GM21529 (cell line): ENCODE data around the gene LUC7L2.
"Not testable (repeated sequence)": the region's sequence is repeated elsewhere in the genome, so short reads cannot be mapped to it uniquely, and the experiment has no call there.

ENCODE experiments used
- ATAC-seq: cut with Tn5 transposase; IDR thresholded peaks from one replicate; pipeline ENCODE4 v1.9.1; 2021; ENCODE audit not compliant: unreplicated experiment

LUC7L2 gene

DNA sequence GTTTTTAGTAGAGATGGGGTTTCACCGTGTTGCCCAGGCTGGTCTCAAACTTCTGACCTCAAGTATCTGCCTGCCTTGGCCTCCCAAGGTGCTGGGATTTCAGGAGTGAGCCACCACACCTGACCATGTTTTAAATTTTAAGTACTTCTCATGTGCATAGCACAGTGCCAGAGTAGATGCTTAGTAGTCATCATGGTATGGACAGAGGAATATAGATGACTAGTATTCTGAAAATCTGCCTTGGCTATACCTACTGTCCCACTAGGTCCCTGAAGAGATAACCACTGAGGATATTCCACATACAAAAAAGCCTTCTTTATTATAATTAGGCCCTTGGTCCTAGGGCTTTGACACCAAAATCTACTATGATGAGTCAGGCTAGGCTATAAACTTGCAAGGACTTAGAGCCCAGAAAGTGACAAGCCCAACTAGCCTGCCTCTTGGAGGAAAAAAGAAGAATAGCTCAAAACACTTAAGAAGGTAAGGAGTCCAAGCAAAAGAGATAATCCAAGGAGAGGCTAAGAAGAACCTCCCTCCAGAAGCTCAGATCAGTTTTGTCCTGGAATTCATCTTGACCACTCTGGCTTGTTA is 34.0 kb downstream of the LUC7L2 start:
- ATAC-seq: no peak

GRCh38 chr7:139394540-139394939 is 34.8 kb downstream of the LUC7L2 start:
- no peak for ATAC-seq

DNA sequence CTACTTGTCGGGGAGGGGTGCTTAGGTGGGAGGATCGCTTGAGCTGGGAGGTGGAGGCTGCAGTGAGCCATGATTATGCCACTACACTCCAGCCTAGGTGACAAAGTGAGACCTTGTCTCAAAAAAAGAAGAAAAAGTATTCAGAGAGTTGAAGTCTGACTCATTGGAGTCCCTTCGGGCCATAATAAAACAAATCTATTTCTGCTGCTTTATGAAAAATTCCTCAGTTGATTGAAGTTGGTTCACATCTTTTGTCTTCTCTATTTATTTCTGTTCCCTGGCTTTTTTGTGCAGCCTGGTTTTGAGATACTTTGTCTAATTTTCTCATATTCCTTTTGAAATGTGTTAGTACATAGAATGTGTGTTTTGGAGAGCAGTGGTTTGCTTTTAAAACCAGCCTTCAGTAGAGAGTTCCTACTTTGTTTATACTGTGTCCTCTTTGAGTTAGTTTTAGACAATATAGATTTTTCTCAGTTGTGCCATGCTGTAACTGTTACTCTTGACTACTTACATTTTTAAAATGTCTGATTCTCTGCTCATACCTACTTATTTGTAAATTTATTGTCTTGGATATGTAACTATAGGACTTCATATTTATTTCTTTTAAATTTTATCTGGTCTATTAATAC is 36.7 kb downstream of the LUC7L2 start:
- no peak for ATAC-seq

DNA sequence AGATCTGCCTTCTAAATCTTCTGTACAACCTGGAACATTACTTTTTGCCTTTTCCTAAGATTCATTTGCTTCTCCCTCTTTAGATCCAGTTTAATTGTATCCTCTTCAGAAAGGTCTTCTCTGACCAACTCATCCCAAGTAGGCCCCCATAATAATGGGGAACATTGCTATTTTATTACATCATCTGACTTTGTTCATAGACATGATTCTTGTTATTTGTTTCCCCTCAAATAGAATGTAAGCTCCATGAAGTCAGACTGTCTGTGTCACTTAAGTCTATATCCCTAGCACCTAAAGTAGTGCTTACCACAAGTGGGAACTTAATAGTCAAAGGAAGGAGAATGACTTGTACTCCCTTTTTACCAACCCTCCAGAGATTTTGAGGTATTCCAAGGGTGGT is 37.5 kb downstream of the LUC7L2 start:
- no peak for ATAC-seq

DNA sequence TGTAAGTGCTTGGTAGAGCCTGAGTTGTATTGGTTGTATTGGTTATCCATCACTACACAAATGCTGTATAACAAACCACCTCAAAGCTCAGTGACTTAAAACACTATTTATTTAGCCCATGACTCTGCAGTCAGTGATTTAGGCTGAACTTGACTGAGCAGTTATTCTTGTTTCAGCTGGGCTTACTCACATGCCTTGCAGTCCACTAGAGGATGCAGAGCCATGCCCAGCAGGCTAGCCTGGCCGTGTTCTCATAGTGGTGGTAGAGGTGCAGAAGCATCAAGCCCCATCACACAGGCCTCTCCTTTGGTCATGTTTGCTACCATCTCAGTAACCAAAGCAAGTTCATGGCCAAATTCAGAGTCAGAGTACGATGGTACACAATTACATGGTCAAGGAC is 43.9 kb downstream of the LUC7L2 start:
- no peak for ATAC-seq

- ATAC-seq: no peak
These were observed 47.9 kb downstream of the LUC7L2 start for GRCh38 chr7:139407555-139407954.

- ATAC-seq: not testable (repeated sequence)
These were observed 55.2 kb downstream of the LUC7L2 start for GRCh38 chr7:139414743-139415402.

DNA sequence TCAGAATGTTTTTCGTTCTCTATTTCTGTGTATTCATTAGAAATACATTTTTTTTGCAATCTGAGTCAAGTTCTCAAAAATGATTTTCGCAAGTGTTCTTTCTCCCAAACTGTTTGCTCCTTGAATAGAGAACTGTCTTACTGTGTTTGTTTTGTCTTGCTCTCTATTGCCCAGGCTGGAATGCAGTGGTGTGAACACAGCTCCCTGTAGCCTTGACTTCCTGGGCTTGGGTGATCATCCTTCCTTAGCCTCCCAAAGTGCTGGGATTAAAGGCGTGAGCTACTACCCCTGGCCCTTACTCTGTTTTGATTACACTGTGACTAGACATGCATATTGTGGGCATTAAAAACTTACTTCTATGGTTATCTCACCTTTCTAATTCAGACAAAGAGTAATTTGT is 56.7 kb downstream of the LUC7L2 start:
- no peak for ATAC-seq

GRCh38 chr7:139417478-139417877 is 57.8 kb downstream of the LUC7L2 start:
- no peak for ATAC-seq

DNA sequence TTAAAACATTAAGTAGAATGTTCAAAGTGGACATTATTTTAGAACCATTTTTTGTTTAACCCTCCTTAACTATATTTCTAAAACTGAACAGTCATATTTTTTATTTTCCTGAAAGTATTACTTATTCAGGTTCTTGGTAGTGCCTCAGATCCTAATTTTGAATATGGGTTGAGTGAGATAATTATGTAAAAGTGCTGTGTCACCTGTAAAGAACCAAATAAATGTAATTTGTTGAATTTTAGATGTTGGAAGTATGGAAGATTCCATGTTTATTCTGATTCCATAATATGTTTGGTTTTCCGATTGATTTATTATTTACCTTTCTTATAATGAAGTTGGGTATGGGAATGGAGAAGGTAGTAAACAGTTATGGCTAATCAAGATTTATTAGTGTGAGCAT is 61.4 kb downstream of the LUC7L2 start:
- no peak for ATAC-seq

DNA sequence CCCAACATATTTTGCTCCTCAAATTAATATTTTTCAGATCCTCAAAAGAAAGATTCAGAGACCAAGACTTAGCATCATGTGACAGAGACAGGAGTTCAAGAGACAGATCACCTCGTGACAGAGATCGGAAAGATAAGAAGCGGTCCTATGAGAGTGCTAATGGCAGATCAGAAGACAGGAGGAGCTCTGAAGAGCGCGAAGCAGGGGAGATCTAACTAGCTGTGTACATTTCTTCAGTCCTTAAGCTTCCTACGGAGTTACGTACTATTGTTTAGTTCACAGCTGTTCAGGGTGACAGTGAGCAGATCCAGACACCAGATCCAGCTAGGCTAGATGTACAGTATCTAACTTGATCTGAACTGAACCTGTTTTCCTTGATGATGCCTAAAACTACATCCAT is 62.4 kb downstream of the LUC7L2 start:
- ATAC-seq: no peak

GRCh38 chr7:139423091-139423490 is 63.4 kb downstream of the LUC7L2 start:
- ATAC-seq: no peak

- ATAC-seq: no peak
These were observed 64.3 kb downstream of the LUC7L2 start for GRCh38 chr7:139424004-139424403.

DNA sequence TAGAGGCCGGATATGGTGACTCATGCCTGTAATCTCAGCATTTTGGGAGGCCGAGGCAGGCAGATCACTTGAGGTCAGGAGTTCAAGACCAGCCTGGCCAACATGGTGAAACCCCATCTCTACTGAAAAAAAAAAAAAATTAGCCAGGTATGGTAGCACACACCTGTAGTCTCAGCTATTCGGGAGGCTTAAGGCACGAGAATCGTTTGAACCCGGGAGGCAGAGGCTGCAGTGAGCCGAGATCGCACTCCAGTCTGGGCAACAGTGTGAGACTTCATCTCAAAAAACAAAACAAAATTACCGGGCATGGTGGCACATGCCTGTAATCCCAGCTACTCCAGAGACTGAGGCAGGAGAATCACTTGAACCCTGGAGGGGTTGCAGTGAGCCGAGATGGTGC is 66.0 kb downstream of the LUC7L2 start:
- ATAC-seq: not testable (repeated sequence)

DNA sequence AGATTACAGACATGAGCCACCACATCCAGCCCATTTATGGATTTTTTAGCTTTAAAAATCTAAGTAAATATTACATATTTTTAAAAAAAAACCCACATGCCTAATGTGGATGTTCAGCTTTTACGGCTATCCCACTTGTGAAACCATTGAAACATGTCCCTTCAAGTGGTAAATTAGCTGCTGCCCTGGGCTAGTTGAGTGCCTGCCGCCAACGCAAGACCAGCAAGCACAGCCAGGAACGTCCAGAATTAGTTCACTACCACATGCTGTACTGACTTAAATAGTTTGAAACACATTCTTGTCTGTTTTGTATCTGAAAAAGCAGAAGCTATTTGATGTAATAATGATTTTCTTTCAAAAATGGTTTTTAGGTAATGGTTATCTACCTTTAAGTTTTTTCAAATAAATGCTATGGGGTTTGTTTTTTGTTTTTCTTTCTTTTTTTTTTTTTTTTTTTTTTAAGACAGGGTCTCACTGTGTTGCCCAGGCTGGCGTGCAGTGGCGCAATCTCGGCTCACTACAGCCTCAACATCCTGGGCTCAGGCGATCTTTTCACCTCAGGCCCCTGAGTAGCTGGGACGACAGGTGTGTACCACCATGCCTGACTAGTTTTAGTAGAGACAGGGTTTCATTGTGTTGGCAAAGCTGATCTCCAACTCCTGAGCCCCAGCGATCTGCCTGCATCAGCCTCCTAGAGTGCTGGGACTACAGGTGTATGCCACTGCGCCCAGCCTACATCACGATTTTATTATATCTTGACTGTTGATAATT is 66.7 kb downstream of the LUC7L2 start:
- ATAC-seq: no peak

DNA sequence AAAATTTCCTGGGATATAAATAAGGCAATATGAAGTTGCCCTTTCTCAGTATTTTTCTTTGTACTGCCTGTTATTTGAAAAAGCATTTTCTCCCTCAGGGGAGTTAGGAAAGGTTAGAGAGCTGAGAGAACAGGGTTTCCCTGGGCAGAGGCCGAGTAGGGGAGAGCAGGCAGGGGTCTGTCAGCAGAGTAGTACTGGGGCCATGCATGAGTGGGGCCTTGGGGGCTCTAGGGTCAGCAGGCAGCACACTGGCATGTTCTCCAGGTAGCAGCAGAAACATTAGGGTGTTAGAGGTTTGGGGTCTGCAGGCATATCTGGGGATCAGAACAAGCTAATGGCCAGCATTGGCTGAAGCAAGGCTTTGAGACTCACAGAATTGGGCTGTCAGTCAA is 67.3 kb downstream of the LUC7L2 start:
- no peak for ATAC-seq

DNA sequence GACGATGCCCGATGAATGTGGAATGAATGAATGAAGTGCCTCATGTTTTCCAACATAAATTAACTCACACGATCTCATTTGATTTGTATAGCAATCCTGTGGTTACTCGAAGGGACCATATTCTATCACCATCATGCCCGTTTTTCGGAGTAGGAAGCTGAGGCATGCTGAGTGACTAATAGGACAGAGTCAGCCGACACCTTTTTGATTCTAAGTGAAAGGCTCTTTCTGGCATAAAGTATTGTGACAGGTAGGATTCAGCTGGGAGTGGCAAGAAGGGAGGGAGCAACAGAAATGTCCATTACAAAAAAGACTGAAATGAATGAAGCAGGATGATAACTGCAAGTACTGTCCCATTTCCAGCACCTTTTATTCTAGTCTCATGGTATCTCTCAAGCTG is 68.1 kb downstream of the LUC7L2 start:
- ATAC-seq: no peak

- ATAC-seq: not testable (repeated sequence)
These were observed 70.0 kb downstream of the LUC7L2 start for GRCh38 chr7:139429735-139430134.

- ATAC-seq: no peak
These were observed 70.7 kb downstream of the LUC7L2 start for GRCh38 chr7:139430443-139430842.

DNA sequence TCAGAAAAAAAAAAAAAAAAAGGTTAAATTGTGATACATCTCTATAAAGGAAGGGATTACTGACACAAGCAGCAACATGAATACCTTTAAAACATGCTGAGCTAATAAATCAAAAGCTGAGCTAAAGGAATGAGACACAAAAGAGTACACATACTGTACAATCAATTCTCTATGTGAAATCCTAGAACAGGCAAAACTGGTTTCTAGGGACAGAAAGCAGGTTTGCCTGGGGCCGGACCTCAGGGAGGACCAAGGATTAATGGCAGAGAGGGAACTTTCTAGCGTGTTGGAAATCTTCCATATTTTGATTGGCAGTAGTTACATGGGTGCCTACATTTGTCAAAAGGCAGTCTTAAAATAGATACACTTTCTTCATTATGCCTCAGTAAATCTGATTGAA is 71.3 kb downstream of the LUC7L2 start:
- ATAC-seq: no peak

- ATAC-seq: no peak
These were observed 71.8 kb downstream of the LUC7L2 start for GRCh38 chr7:139431459-139431858.

DNA sequence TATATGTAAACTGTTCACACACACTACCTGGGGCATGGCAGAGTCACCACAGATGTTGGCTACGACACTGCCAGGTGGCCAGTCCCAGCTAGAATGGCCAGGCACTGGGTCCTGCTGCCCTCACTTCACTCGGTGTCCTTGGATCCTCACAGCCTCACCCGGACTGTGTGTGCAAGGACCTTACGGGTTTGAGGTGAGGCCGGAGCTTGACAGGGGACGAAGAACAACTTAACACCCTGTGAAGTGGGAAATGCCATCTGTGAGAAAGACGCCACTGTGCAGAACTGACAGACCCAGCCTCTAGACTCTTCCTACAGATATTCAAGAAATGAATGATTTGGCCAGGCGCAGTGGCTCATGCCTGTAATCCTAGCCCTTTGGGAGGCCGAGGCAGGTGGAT is 77.1 kb downstream of the LUC7L2 start:
- no peak for ATAC-seq
